GM21737 (cell line): ENCODE data around the gene LLPH.

Source experiments
- ATAC-seq: cut with Tn5 transposase; IDR thresholded peaks from one replicate; pipeline ENCODE4 v1.9.1; 2021; ENCODE audit warnings: mild to moderate bottlenecking, moderate library complexity; ENCODE audit not compliant: unreplicated experiment

The LLPH gene

DNA sequence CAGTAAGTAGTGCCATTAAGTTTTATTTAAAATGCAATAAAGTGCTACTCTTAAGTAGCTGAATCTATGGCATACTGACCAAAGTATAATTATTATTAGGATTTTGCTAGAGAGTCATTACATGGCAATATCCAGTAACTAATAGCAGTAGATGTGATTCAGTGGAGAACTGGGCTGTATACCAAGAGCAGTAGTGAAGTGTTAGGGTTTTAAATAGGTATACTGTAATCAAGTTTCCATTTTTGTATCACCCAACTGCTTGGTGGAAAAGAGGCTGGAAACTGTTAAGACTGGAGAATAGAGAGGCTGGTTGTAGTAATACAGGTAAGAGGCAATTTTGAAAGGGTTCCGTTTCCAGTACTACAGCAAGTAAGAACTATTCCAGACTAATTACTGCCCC lies 13.3 kb upstream of the LLPH start:
- no peak for ATAC-seq

DNA sequence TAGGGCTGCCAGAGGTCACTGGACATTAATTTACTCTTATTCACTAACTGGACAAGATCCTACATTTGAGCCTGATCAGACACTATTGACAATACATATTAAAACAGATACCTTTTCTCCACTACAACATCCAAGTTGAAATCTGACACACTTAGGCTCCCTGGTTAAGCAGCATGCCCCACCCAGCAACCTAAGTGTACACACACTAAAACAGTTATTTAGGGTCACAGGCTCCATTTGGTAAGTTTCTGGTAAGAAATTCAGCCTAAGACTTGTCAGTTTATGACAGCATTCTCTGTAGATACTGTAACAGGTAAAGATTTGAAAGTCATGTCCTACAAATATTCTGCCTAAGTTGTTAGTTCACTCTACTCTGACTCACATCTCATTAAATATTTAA lies 12.3 kb upstream of the LLPH start:
- ATAC-seq: no peak

GRCh38 chr12:66141299-66141698 lies 10.7 kb upstream of the LLPH start:
- ATAC-seq: no peak

GRCh38 chr12:66140731-66141130 lies 10.2 kb upstream of the LLPH start:
- no peak for ATAC-seq

GRCh38 chr12:66139328-66139727 lies 8.8 kb upstream of the LLPH start:
- ATAC-seq: no peak

DNA sequence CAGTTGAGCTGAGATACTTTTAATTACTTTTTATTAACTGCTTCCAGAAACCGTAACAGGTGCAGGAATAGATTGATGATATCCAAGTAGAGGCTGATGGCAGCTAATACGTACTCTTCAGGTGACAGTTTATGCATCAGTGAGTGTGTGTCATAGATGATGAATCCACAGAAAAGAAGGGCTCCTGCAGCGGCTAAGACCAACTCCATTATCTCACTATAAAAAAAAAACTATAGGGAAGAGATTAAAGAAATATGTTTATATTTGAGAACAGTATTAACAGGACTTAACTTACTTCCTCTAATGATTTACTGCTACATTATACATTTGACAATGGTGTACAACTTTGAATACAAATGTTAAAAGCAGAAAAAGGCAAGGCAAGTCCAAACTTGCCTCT lies 7.4 kb upstream of the LLPH start:
- no peak for ATAC-seq

GRCh38 chr12:66132408-66132807 lies 1.9 kb upstream of the LLPH start:
- ATAC-seq: no peak

- ATAC-seq: no peak
These were observed 628 bp upstream of the LLPH start for GRCh38 chr12:66131067-66131688.

DNA sequence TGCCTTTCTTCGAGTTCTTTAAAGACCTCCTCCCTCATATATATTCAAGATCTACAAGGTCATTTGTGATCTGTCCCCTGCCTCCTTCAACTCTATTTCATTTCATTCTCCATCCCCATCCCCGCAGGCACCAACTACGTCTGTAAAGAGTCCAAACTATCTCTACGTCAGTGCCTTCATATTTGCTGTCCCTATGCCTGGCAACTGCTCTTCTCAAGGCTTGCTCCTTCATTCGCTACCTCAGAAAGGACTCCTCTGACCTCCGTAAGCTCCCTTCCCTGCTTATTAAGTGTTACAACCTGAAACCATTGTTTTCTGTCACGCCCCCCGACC lies 650 bp downstream of the LLPH start:
- ATAC-seq: peak; percentile 13

DNA sequence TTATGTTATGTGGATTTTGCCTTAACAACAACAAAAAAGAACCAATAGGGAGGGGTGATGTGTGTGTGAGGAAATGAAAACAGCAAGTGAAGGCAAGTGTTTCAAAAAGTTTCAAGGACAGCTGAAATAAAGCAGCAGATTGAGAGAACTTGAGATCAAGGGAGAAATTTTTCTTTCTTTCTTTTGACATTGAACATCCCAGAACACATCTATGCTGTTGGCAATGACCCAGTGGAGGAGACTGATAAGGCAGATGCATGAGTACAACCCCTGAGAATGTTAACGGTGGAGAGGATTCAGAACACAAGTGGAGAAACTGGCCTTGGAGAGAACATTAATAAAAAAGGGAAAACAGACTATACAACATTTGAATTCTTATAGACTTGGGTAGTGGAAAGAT lies 2.9 kb downstream of the LLPH start:
- ATAC-seq: no peak

GRCh38 chr12:66120477-66120876 lies 10.1 kb downstream of the LLPH start:
- ATAC-seq: no peak

DNA sequence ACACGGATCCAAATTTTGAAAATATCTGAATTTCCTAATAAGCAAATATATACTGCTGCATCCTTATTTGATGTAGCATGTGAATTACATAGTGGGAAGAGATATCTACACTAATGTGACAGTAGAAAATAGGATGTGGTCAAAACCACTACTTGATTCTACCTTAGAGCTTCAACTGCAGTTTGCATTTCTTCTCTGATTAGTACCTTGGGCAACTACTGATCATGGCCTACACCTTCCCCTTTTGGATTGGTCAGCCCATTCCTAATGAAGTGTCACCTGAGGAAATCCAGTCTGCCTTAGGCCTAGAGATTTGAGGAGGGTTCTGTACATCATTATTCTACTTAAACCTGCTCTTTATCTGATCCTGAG lies 10.7 kb downstream of the LLPH start:
- ATAC-seq: no peak

GRCh38 chr12:66119229-66119869 lies 11.2 kb downstream of the LLPH start:
- no peak for ATAC-seq

DNA sequence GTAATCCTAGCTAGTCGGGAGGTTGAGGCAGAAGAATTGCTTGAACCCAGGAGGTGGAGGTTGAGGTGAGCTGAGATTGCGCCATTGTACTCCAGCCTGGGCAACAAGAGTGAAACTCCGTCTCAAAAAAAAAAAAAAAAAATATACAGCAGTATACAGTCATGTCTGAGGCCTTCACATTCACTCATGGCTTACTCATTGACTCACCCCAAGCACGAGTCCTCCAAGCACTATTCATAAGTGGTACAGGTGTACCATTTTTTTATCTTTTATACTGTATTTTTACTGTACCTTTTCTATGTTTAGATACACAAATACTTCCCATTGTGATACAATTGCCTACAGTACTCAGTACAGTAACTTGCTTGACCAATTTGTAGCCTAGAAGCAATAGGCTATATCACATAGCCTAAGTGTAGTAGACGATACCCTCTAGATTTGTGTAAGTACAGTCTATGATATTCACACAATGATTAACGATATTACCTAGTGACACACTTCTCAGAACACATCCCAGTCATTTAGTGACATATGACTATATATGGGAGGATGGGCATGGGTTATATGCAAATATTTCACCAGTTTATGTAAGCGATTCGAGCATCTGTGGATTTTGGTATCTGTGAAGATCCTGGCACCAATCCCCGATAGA lies 12.2 kb downstream of the LLPH start:
- no peak for ATAC-seq

GRCh38 chr12:66117242-66117641 lies 13.3 kb downstream of the LLPH start:
- no peak for ATAC-seq

DNA sequence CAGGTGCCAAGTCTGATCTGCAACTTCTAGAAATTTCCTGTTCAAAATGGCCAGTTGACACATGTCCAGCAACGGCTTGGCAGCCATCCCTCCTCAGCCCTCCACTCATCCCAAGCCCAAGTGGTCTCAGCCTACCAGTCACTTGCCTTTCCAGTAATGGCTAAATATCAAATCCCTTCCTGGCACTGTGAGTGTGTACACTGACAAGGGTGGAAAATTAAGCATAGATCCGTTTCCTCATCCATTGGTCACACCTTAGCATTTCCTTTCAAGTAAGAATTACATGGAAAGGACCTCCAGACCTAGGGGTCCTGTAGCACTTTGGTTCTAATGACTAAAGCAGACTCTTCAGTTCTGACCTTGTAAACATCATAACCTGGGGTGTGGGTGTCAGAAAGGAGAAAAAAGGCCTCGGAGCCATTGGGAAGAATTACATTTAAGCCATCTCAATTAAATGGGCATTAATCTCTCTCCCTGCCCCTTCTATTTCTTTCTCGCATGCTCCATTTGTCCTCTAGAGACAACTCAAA lies 15.4 kb downstream of the LLPH start:
- no peak for ATAC-seq

- ATAC-seq: no peak
These were observed 17.1 kb downstream of the LLPH start for GRCh38 chr12:66113471-66113870.

- ATAC-seq: no peak
These were observed 18.9 kb downstream of the LLPH start for GRCh38 chr12:66111605-66112004.

GRCh38 chr12:66109056-66109455 lies 21.5 kb downstream of the LLPH start:
- ATAC-seq: no peak

DNA sequence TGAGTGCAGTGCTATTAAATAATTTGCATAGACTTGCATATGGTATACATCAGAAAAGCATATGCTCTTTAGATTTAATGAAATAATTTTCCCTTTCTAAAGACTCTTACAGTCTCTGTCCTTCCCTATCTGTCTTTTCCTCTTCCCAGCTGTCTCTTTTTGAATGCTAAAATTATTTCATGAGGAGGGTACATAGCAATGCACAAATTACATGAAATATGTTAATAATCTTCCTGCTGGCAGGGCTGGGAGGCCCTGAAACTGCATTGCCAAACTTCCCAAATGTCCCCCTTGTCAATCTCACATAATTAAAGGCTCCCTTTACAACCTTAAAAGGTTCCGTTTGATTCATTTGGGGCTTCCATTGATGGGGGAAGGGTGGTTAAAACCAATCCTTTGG lies 22.2 kb downstream of the LLPH start:
- no peak for ATAC-seq

DNA sequence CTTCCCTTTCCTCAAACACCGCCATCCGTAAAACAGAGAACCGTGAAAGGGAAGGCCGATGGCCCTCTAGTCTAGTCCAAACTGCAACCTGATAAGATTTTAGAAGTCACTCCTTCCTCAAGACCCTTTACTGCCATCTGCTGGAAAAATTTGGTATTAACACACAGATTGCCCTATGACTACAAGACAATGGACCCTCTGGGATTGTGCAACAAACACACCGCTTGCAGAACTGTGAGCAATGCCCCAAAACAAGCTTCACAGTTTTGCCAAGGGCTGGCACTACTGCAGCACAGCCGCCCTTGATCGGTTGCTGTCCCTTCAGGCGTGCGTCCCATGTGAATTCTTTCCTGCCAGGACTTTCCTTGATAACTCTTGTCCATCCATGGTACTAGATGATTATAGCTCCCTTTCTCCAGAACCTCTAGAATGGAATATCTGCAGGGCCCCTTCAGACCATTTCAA lies 23.1 kb downstream of the LLPH start:
- ATAC-seq: peak; percentile 83
